Cardiac muscle cell (in vitro differentiated cells and primary cell): ENCODE data around the gene MACROD2. TPM values are rescaled to one million over a fixed set of nuclear protein-coding genes. Genes with fewer than 3 reads are reported as not detected.

ENCODE experiments used
- DNase-seq, 2 donors: peaks; one replicate each; pipeline versions ENCODE4 v3.0.0 to v3.0.0-alpha.2; 2010 to 2017; ENCODE audit warnings: low read depth in 1 of 2, low spot score in 1 of 2
- H3K27ac ChIP-seq: fragments of 200-600 bp; sonication (generic); 2 replicates; pipeline ENCODE4 v1.5.1; 2016
- H3K27me3 ChIP-seq: fragments of 200-600 bp; sonication (generic); 2 replicates; pipeline ENCODE4 v1.6.0; 2016; ENCODE audit warnings: control low read depth
- H3K36me3 ChIP-seq: fragments of 200-600 bp; sonication (generic); 2 replicates; pipeline ENCODE4 v1.5.1; 2016; ENCODE audit warnings: control low read depth
- H3K4me1 ChIP-seq: fragments of 200-600 bp; sonication (generic); 2 replicates; pipeline ENCODE4 v1.8.1; 2017; ENCODE audit warnings: low read depth, mild to moderate bottlenecking, mixed run types
- H3K4me3 ChIP-seq: fragments of 200-600 bp; sonication (generic); 2 replicates; pipeline ENCODE4 v1.5.1; 2016; ENCODE audit warnings: mild to moderate bottlenecking
- H3K9me3 ChIP-seq: fragments of 200-600 bp; sonication (generic); 2 replicates; pipeline ENCODE4 v1.5.1; 2017; ENCODE audit warnings: low read depth, mild to moderate bottlenecking, control low read depth
- polyA plus RNA-seq: library from polyadenylated mRNA; unstranded; fragments of >200 nt; fragmentation: Nextera tagmentation; extraction: Ambion mirVana; gene quantifications from 2 replicates; pipeline ENCODE4 v1.2.1, GENCODE V29; 2016
- total RNA-seq: library from RNA; depleted of rRNA; stranded (reverse); fragments of >200 nt; gene quantifications from 2 replicates; pipeline ENCODE4 v1.2.3, GENCODE V29; 2016
- TF ChIP-seq, protein P1 (sequence below): IDR thresholded peaks from 2 replicates; pipeline ENCODE4 v1.5.1; 2012; ENCODE audit warnings: low read depth, mild to moderate bottlenecking, low read length

Gene MACROD2
- total and polyA plus RNA-seq, 2 experiments from 2014 or later = 9.3 to 14.4 TPM

DNA sequence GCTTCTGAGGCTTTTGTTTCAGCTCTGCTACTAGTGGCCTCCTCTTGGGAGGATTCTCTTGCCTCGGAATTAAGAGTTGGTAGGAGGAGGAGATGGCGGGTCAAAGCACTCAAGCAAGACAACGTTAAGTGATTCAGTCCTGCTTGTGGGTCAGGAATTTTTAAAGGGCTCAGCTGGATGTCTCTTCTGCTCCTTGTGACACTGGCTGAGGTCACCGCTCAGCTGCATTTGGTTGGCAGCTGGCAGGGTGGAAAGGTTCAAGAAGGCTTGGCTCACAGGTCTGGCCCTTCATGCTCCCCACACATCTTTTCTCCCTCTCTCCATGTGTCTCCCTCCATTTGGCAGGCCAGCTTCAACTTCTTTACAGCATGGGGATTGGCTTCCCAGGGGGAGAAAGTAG lies 1936.6 kb downstream of the MACROD2 start:
- no peaks in the 10 kb centered on the region for H3K27me3 ChIP-seq
- H3K9me3 ChIP-seq = no peaks in the 10 kb centered on the region
- no peaks in the 10 kb centered on the region for H3K36me3 ChIP-seq
- no peak overlapping the region for H3K27ac ChIP-seq
- H3K4me1 ChIP-seq = no peaks in the 10 kb centered on the region
- no peak for DNase-seq
- TF ChIP-seq, protein P1, sequence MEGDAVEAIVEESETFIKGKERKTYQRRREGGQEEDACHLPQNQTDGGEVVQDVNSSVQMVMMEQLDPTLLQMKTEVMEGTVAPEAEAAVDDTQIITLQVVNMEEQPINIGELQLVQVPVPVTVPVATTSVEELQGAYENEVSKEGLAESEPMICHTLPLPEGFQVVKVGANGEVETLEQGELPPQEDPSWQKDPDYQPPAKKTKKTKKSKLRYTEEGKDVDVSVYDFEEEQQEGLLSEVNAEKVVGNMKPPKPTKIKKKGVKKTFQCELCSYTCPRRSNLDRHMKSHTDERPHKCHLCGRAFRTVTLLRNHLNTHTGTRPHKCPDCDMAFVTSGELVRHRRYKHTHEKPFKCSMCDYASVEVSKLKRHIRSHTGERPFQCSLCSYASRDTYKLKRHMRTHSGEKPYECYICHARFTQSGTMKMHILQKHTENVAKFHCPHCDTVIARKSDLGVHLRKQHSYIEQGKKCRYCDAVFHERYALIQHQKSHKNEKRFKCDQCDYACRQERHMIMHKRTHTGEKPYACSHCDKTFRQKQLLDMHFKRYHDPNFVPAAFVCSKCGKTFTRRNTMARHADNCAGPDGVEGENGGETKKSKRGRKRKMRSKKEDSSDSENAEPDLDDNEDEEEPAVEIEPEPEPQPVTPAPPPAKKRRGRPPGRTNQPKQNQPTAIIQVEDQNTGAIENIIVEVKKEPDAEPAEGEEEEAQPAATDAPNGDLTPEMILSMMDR = no peak
- no peak overlapping the region for H3K4me3 ChIP-seq

DNA sequence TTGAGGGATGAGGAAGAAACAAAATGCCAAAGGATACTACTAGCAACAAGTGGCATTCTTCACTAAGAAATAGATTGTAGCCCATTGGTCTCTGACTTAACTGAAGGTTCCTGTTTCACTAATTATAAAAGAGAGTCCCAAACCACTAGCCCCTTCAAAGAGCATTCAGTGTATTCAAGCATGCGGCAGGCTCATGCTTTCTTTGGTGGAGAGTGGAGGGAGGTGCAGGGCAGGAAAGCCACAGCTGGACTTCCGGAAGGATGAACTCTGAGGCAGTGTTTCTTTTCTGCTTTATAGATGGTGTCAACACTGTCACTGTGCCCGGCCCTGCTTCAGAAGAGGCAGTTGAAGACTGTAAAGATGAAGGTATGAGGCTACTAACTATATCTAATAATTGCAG lies 1941.9 kb downstream of the MACROD2 start:
- H3K9me3 ChIP-seq = no peaks in the 10 kb centered on the region
- DNase-seq = no peak
- no peaks in the 10 kb centered on the region for H3K36me3 ChIP-seq

GRCh38 chr20:15938847-15939246 lies 1943.5 kb downstream of the MACROD2 start:
- H3K4me3 ChIP-seq = no peak overlapping the region
- H3K9me3 ChIP-seq = no peaks in the 10 kb centered on the region
- no peaks in the 10 kb centered on the region for H3K27me3 ChIP-seq
- H3K27ac ChIP-seq = no peak overlapping the region
- TF ChIP-seq, protein P1 = no peak
- H3K36me3 ChIP-seq = no peaks in the 10 kb centered on the region
- no peaks in the 10 kb centered on the region for H3K4me1 ChIP-seq
- DNase-seq = no peak

More for the DNA sequence above, 1941.9 kb downstream of the MACROD2 start:
- TF ChIP-seq, protein P1 = no peak
- Histone ChIP-seq H3K4me3 (no peak overlapping the region), H3K27ac (no peak overlapping the region), H3K4me1 (no peaks in the 10 kb centered on the region), H3K27me3 (no peaks in the 10 kb centered on the region)

DNA sequence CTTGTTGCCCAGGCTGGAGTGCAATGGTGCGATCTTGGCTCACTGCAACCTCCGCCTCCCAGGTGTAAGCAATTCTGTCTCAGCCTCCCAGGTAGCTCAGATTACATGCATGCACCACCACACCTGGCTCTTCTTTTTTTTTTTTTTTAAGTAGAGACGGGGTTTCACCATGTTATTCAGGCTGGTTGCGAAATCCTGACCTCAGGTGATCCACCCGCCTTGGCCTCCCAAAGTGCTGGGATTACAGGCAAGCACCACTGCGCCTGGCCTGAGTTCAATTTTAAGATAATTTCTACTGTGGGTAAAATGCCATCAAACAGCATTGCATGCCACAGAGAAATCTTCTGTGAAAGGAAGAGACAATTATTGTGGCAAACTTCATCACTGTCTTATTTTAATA lies 1944.8 kb downstream of the MACROD2 start:
- Histone ChIP-seq H3K36me3 (no peaks in the 10 kb centered on the region), H3K27ac (no peak overlapping the region), H3K4me1 (no peaks in the 10 kb centered on the region), H3K9me3 (no peaks in the 10 kb centered on the region), H3K4me3 (no peak overlapping the region), H3K27me3 (no peaks in the 10 kb centered on the region)
- TF ChIP-seq, protein P1 = no peak
- DNase-seq = no peak

DNA sequence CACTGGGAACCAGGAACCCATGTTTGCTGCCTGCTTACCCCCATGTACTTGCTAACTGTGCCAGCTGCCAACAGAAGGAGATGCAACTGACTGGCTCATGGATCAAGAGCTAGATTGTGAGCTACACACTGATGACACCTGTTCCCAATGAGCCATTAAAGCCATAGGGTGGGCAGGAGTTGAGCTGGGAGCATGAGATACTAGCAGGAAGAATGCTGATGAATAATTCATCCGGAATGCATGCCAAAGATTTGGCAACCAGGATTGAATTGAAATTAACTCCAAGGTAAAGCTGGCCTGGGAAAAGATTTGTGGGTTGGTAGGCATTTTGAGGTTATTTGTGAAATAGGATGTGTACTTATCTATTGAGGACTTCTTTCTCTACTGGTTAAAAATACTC lies 1946.8 kb downstream of the MACROD2 start:
- H3K27me3 ChIP-seq = no peaks in the 10 kb centered on the region
- H3K4me1 ChIP-seq = no peaks in the 10 kb centered on the region
- H3K27ac ChIP-seq = no peak overlapping the region
- no peak for DNase-seq
- no peaks in the 10 kb centered on the region for H3K36me3 ChIP-seq
- H3K4me3 ChIP-seq = no peak overlapping the region
- H3K9me3 ChIP-seq = no peaks in the 10 kb centered on the region
- TF ChIP-seq, protein P1 = no peak

DNA sequence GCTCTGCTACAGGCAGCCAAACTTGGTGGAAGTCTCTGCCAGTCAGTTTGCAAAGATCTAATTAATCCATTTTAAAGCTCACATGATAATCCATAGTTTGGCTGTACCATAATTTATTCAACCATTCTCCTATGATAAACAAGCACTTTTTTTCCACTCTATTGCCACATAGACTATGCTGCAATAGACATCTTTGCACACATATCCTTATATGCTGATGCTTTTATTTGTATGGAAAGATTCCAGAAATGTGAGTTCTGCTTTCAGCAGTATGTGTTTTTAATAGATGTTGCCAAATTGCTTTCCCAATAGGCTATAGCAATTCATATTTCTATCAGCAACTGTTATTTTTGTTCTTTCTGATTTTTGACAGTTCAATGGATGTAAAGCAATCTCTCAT lies 1950.0 kb downstream of the MACROD2 start:
- Histone ChIP-seq H3K4me3 (no peak overlapping the region), H3K27ac (no peak overlapping the region), H3K4me1 (no peaks in the 10 kb centered on the region), H3K36me3 (no peaks in the 10 kb centered on the region), H3K9me3 (no peaks in the 10 kb centered on the region), H3K27me3 (no peaks in the 10 kb centered on the region)
- no peak for DNase-seq
- TF ChIP-seq, protein P1 = no peak
